Measurements from ENCODE around the gene NTM. TPM values are rescaled to one million over a fixed set of nuclear protein-coding genes. Genes with fewer than 3 reads are reported as not detected.

NTM gene
- total and polyA plus RNA-seq, 2 experiments from 2014 or later: 1.1 to 1.7 TPM

DNA sequence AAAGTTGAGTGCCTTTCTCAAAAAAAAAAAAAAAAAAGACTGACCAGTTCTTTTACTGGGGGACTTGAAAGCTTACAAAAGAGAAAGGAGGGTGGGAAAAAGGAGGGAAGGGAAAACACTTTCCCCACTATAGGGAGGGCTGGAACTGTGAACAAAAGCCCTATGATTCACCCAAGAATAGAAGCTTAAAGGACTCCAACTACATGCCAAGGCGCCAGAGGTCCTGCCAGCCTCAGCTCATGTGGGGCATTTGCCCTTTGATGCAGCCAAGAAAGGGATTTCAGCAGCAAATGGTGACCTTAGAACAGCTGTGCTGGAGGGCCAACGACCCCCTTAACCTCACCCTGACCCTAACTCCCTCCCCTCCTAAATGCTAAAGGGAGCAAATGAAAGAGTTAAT lies 160.0 kb downstream of the NTM start:
- Histone ChIP-seq H3K27ac (no peak overlapping the region), H3K27me3 (peaks cover 22% of the 10 kb centered on the region), H3K4me3 (no peak overlapping the region), H3K9me3 (ENCODE audit: low read depth) (no peaks in the 10 kb centered on the region), H3K36me3 (no peaks in the 10 kb centered on the region), H3K4me1 (ENCODE audit: low read depth) (no peaks in the 10 kb centered on the region)
- TF ChIP-seq, protein P1, sequence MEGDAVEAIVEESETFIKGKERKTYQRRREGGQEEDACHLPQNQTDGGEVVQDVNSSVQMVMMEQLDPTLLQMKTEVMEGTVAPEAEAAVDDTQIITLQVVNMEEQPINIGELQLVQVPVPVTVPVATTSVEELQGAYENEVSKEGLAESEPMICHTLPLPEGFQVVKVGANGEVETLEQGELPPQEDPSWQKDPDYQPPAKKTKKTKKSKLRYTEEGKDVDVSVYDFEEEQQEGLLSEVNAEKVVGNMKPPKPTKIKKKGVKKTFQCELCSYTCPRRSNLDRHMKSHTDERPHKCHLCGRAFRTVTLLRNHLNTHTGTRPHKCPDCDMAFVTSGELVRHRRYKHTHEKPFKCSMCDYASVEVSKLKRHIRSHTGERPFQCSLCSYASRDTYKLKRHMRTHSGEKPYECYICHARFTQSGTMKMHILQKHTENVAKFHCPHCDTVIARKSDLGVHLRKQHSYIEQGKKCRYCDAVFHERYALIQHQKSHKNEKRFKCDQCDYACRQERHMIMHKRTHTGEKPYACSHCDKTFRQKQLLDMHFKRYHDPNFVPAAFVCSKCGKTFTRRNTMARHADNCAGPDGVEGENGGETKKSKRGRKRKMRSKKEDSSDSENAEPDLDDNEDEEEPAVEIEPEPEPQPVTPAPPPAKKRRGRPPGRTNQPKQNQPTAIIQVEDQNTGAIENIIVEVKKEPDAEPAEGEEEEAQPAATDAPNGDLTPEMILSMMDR (IDR thresholded peaks at IDR 0.05; ENCODE audit: low read depth, low read length): no peak
- DNase-seq (ENCODE audit: low read depth in 1 of 2, low spot score in 1 of 2): no peak

DNA sequence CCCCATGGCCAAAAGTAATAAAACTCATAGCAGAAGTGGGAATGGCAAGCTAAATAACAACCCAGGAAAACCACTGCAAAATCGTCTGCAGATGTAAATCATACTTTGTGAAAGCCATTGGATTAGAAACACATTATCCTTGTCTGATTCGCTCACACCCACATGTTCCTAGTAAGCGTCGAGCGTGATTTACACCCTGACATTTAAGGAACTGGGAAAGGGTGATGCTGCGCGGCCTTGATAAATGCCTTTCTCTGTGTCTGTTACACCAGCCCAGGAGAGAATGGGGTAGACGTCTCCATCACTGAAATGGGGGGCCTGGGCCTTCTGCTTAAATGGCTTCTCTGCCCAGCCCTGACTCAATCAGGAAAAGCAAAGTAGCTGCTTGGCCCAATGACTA lies 162.7 kb downstream of the NTM start:
- no peak overlapping the region for H3K27ac ChIP-seq
- no peaks in the 10 kb centered on the region for H3K9me3 ChIP-seq (ENCODE audit: low read depth)
- DNase-seq (ENCODE audit: low read depth in 1 of 2, low spot score in 1 of 2): no peak
- TF ChIP-seq, protein P1 (IDR thresholded peaks at IDR 0.05; ENCODE audit: low read depth, low read length): no peak
- H3K4me1 ChIP-seq (ENCODE audit: low read depth): no peaks in the 10 kb centered on the region
- H3K27me3 ChIP-seq: peaks cover 12% of the 10 kb centered on the region
- H3K36me3 ChIP-seq: no peaks in the 10 kb centered on the region
- H3K4me3 ChIP-seq: no peak overlapping the region

DNA sequence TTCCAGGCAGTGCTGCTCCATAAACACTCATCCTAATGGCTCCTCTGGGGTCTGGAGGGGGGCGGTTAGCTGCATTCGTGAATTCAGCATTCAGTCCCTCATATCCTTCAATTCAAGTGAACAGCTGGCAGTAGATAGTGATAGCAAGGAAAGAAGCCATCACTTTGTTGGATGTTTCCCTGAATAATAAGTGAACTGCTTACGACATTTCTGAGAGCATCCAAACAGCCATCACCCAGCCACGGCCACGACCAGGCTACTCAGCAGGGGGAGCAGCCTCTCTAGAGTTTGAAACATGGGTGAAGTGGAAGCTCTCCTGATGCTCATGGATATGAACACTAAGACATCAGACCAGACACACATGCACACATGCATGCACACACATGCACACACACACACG lies 163.6 kb downstream of the NTM start:
- no peak overlapping the region for H3K27ac ChIP-seq
- H3K27me3 ChIP-seq: peaks cover 4% of the 10 kb centered on the region
- no peaks in the 10 kb centered on the region for H3K36me3 ChIP-seq
- H3K9me3 ChIP-seq (ENCODE audit: low read depth): no peaks in the 10 kb centered on the region
- TF ChIP-seq, protein P1 (IDR thresholded peaks at IDR 0.05; ENCODE audit: low read depth, low read length): no peak
- H3K4me3 ChIP-seq: no peak overlapping the region
- no peaks in the 10 kb centered on the region for H3K4me1 ChIP-seq (ENCODE audit: low read depth)
- no peak for DNase-seq (ENCODE audit: low read depth in 1 of 2, low spot score in 1 of 2)

DNA sequence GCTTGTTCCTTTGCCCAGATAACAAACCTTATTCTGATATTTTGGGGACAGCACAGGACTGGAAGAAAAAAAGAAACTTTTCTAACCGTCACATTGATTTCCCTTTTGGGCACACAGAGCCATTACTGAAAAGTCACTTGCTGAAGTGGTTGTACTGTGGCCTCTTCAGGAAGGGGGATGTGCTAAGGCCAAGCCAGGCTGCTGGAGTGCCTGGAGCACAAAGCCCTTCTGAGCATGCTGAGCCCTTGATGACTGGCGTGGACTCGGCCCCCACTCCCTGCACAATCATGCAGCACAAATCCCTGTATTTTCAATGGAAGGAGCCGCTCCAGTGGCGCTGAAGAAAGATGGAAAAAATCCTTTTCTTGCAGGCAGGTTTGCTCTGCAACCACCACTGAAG lies 164.2 kb downstream of the NTM start:
- Histone ChIP-seq H3K4me1 (ENCODE audit: low read depth) (no peaks in the 10 kb centered on the region), H3K27ac (no peak overlapping the region), H3K9me3 (ENCODE audit: low read depth) (no peaks in the 10 kb centered on the region), H3K4me3 (no peak overlapping the region), H3K36me3 (no peaks in the 10 kb centered on the region), H3K27me3 (peaks cover 4% of the 10 kb centered on the region)
- DNase-seq (ENCODE audit: low read depth in 1 of 2, low spot score in 1 of 2): no peak
- TF ChIP-seq, protein P1 (IDR thresholded peaks at IDR 0.05; ENCODE audit: low read depth, low read length): no peak

DNA sequence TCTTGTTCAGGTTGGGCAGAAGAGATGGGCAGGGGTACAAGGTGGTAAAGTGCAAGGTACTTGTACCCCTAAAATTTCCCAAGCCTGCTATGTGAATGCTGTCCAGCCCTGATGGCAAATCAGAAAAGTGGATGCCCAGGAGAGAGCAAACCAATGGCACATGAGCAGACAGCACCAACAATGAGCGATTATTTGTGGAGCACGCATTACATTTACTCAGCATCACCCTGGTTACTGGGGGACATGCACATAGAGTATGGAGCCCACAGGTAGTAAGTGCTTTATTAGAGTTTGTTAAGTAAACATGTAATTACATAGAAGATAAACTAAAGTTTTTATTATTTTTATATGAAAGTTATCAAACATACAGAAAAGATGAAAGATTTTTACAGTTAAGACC lies 165.7 kb downstream of the NTM start:
- no peaks in the 10 kb centered on the region for H3K9me3 ChIP-seq (ENCODE audit: low read depth)
- H3K27me3 ChIP-seq: peaks cover 4% of the 10 kb centered on the region
- H3K27ac ChIP-seq: no peak overlapping the region
- no peak overlapping the region for H3K4me3 ChIP-seq
- no peak for DNase-seq (ENCODE audit: low read depth in 1 of 2, low spot score in 1 of 2)
- TF ChIP-seq, protein P1 (IDR thresholded peaks at IDR 0.05; ENCODE audit: low read depth, low read length): no peak
- no peaks in the 10 kb centered on the region for H3K4me1 ChIP-seq (ENCODE audit: low read depth)
- H3K36me3 ChIP-seq: no peaks in the 10 kb centered on the region

DNA sequence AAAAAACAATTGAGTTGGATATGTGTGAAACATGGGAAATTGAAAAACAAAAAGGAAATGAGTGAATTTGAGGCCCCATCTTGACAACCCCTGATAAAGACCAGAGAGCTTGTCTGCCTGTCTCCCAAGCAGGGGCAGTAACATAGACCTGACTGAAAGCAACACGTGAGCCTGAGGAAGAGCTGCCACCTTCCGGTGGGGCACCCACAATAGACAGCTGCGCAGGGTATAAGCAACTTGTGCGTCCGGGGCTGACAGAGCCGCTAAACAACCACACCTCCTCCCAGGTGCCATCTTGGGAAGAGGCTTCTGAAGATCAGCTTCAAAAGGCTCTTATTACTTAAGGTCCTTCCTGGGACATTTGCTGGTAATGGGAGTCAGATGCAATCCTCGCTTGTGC lies 166.8 kb downstream of the NTM start:
- H3K4me3 ChIP-seq: no peak overlapping the region
- TF ChIP-seq, protein P1 (IDR thresholded peaks at IDR 0.05; ENCODE audit: low read depth, low read length): no peak
- H3K36me3 ChIP-seq: no peaks in the 10 kb centered on the region
- peaks cover 4% of the 10 kb centered on the region for H3K27me3 ChIP-seq
- no peak for DNase-seq (ENCODE audit: low read depth in 1 of 2, low spot score in 1 of 2)
- no peaks in the 10 kb centered on the region for H3K4me1 ChIP-seq (ENCODE audit: low read depth)
- no peaks in the 10 kb centered on the region for H3K9me3 ChIP-seq (ENCODE audit: low read depth)
- H3K27ac ChIP-seq: no peak overlapping the region
